Measurements from ENCODE around the gene ACKR3. TPM values are rescaled to one million over a fixed set of nuclear protein-coding genes. Genes with fewer than 3 reads are reported as not detected.

Gene ACKR3
- total RNA-seq, 1 donor from 2014 or later, result 1.8 TPM

DNA sequence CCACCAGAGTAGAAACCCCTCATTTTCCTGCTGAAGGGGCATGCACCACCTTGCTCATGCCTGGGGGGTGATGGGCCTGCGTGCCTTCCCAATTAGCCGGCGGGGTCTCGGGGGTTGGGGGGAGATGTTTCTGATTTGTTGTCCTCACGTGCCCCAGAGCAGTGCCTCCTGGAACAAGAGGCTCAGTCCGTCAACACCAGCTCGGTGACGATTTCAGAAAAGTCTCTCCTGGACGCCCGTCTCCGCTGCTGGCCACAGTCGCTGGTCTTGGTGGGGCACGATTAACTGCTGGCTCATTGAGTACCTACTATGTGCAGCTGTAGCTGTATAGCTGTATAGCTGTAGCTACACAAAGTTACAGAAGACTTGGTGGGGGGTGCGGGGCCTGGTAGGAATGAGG lies 4.4 kb downstream of the ACKR3 start:
- no peak overlapping the region for H3K4me3 Mint-ChIP-seq (ENCODE audit: low read depth)
- H3K27ac Mint-ChIP-seq, result no peak overlapping the region
- no peaks in the 10 kb centered on the region for H3K36me3 Mint-ChIP-seq (ENCODE audit: low read depth)
- intact Hi-C loops (cut with micrococcal nuclease), result no loop called here
- DNase-seq (ENCODE audit: low spot score), result no peak
- H3K27me3 Mint-ChIP-seq (ENCODE audit: low read depth), result no peaks in the 10 kb centered on the region
- H3K9me3 Mint-ChIP-seq, result no peaks in the 10 kb centered on the region
- peaks cover 10% of the 10 kb centered on the region for H3K4me1 Mint-ChIP-seq (ENCODE audit: low read depth)

DNA sequence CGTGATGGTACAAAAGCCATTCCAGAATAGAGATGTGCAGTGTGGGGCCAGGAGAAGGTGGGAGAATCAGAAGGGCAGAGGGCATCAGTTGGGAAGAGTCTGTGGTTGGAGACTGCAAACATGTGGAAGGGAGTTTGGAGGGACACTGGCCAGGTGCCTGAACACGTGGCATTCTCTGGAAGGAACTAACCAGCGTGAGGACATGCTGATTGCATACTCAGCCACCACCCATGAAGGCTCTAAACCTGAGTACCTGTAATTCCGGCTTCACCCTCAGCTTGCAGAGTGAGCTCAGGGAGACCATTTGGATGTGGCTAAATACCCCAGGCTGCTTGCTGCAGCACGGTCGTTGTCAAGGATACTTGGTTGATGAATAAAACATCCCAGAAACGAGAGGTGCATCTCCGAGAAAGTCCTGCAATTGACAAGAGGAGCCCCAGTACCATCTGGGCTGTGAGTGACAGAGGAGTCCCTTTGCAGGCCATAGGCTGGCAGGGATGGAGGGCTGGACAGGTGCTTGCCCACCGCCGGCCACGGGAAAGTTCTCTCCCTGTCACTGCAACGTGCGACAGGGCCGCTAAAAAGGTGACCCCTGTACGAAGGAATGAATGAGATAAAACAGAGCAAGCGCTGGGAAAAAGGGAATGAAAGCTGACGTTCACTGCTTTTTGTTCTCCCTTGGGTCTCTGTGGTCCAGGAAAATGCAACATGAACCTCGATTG lies 5.0 kb downstream of the ACKR3 start:
- no peaks in the 10 kb centered on the region for H3K36me3 Mint-ChIP-seq (ENCODE audit: low read depth)
- no peaks in the 10 kb centered on the region for H3K27me3 Mint-ChIP-seq (ENCODE audit: low read depth)
- H3K4me1 Mint-ChIP-seq (ENCODE audit: low read depth), result peaks cover 5% of the 10 kb centered on the region
- H3K27ac Mint-ChIP-seq, result no peak overlapping the region
- H3K4me3 Mint-ChIP-seq (ENCODE audit: low read depth), result no peak overlapping the region
- intact Hi-C loops (cut with micrococcal nuclease), result no loop called here
- DNase-seq (ENCODE audit: low spot score), result no peak
- no peaks in the 10 kb centered on the region for H3K9me3 Mint-ChIP-seq

GRCh38 chr2:236575510-236575909 lies 5.9 kb downstream of the ACKR3 start:
- no peaks in the 10 kb centered on the region for H3K27me3 Mint-ChIP-seq (ENCODE audit: low read depth)
- H3K4me3 Mint-ChIP-seq (ENCODE audit: low read depth), result no peak overlapping the region
- H3K36me3 Mint-ChIP-seq (ENCODE audit: low read depth), result no peaks in the 10 kb centered on the region
- DNase-seq (ENCODE audit: low spot score), result no peak
- intact Hi-C loops (cut with micrococcal nuclease), result no loop called here
- no peak overlapping the region for H3K27ac Mint-ChIP-seq
- H3K4me1 Mint-ChIP-seq (ENCODE audit: low read depth), result peaks cover 2% of the 10 kb centered on the region
- no peaks in the 10 kb centered on the region for H3K9me3 Mint-ChIP-seq

- intact Hi-C loops (cut with micrococcal nuclease), result no loop called here
- Mint-ChIP-seq H3K4me3 (ENCODE audit: low read depth) (no peak overlapping the region), H3K27ac (no peak overlapping the region), H3K4me1 (ENCODE audit: low read depth) (no peaks in the 10 kb centered on the region), H3K36me3 (ENCODE audit: low read depth) (no peaks in the 10 kb centered on the region), H3K9me3 (no peaks in the 10 kb centered on the region), H3K27me3 (ENCODE audit: low read depth) (no peaks in the 10 kb centered on the region)
- DNase-seq (ENCODE audit: low spot score), result no peak
Observed at GRCh38 chr2:236576087-236576486, 6.5 kb downstream of the ACKR3 start.

DNA sequence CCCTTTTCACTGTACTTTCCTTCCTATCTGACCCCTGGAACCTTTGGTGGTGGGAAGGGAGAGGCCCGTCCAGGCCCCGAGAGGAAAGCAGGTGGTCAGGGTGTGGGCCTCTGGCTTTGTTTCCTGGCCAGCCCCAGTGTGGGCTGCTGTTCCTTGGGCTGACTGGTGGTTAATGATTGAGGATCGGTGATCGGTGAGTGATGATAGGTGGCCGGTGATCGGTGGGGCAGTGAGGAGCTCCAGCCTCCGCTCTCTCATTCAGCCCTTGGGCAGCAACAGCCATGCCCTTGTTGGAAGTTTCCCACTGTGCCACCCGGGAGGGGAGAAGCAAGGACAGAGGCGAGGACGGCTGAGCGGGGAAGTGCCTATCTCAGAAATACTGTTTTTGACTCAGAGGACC lies 7.3 kb downstream of the ACKR3 start:
- Mint-ChIP-seq H3K27me3 (ENCODE audit: low read depth) (no peaks in the 10 kb centered on the region), H3K4me1 (ENCODE audit: low read depth) (no peaks in the 10 kb centered on the region), H3K4me3 (ENCODE audit: low read depth) (no peak overlapping the region), H3K27ac (no peak overlapping the region), H3K9me3 (no peaks in the 10 kb centered on the region), H3K36me3 (ENCODE audit: low read depth) (no peaks in the 10 kb centered on the region)
- intact Hi-C loops (cut with micrococcal nuclease), result no loop called here
- no peak for DNase-seq (ENCODE audit: low spot score)

DNA sequence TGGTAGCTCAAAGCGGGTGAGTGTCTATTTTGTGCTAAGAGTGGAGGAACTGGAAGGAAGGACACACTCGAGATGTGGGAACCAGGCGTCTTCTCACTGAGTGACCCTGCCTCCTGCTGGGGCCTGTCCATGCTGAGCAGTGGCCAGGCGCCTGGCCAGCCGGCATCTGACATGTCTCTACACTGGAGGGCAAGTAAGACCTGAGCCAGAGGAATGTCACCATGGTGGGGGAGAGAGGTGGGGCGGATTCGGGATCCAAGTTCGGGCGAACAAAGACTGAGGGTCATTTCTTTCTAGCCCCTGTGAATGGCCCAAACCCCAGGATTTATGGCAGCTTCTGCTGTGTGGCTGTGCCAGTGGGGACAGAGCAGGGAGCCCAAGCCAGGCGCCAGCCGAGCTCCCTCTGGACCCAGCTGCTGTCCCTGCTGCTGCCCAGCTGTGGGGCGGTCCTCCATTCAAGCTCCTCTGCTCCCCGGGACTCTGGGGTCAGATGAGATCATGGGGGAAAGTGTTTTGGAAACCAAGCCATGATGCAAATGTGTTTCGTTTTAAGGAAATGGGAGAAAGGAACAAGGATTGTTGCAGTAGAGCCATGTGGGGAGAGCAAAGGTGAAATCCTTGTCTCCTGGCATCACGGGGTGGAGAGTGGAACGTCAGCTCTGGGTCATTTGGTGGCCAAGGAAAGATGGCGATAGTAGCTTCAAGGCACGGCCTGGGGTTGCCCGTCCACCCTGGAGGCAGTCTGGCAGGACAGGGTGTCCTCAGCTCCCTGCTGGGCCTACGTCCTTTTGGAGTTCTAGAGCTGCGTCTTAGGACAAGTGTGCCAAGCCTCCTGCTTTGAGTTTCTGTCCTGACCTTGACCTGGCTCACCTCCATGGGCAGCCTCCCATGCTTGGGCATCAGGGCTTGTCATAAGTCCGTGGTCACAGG lies 8.1 kb downstream of the ACKR3 start:
- Mint-ChIP-seq H3K27me3 (ENCODE audit: low read depth) (no peaks in the 10 kb centered on the region), H3K27ac (no peak overlapping the region), H3K4me3 (ENCODE audit: low read depth) (no peak overlapping the region), H3K4me1 (ENCODE audit: low read depth) (no peaks in the 10 kb centered on the region), H3K36me3 (ENCODE audit: low read depth) (no peaks in the 10 kb centered on the region), H3K9me3 (no peaks in the 10 kb centered on the region)
- no peak for DNase-seq (ENCODE audit: low spot score)
- intact Hi-C loops (cut with micrococcal nuclease), result no loop called here

DNA sequence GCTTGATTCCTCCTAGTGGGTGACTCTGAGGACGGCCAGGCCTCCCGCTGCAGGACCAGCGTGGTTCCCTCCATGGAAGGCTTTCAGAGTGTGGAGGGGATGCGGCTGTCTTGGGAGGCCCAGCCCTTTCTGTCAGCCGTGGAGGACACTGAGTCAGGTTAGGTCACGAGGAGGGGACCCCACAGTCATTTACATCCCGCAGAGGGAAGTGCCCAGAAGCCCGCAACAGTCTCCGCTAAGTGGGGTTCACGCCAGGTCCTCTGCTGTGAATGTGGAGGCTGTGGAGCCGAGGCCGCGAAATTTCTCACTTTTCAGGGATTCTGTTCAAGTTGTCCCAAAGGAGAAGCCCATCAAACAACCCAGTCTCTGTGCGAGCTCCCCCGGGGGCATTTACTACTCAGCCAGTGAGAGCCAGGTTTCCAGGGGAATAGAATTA lies 8.8 kb downstream of the ACKR3 start:
- DNase-seq (ENCODE audit: low spot score), result no peak
- Mint-ChIP-seq H3K4me3 (ENCODE audit: low read depth) (no peak overlapping the region), H3K36me3 (ENCODE audit: low read depth) (no peaks in the 10 kb centered on the region), H3K27ac (no peak overlapping the region), H3K27me3 (ENCODE audit: low read depth) (no peaks in the 10 kb centered on the region), H3K4me1 (ENCODE audit: low read depth) (no peaks in the 10 kb centered on the region), H3K9me3 (no peaks in the 10 kb centered on the region)
- intact Hi-C loops (cut with micrococcal nuclease), result no loop called here

- H3K36me3 Mint-ChIP-seq (ENCODE audit: low read depth), result no peaks in the 10 kb centered on the region
- no peaks in the 10 kb centered on the region for H3K9me3 Mint-ChIP-seq
- H3K4me3 Mint-ChIP-seq (ENCODE audit: low read depth), result no peak overlapping the region
- DNase-seq (ENCODE audit: low spot score), result no peak
- no peaks in the 10 kb centered on the region for H3K27me3 Mint-ChIP-seq (ENCODE audit: low read depth)
- no peak overlapping the region for H3K27ac Mint-ChIP-seq
- intact Hi-C loops (cut with micrococcal nuclease), result no loop called here
- H3K4me1 Mint-ChIP-seq (ENCODE audit: low read depth), result no peaks in the 10 kb centered on the region
Observed at GRCh38 chr2:236579048-236579745, 9.6 kb downstream of the ACKR3 start.

GRCh38 chr2:236579746-236580315 lies 10.2 kb downstream of the ACKR3 start:
- intact Hi-C loops (cut with micrococcal nuclease), result no loop called here
- Mint-ChIP-seq H3K4me1 (ENCODE audit: low read depth) (no peaks in the 10 kb centered on the region), H3K36me3 (ENCODE audit: low read depth) (no peaks in the 10 kb centered on the region), H3K9me3 (no peaks in the 10 kb centered on the region), H3K27ac (no peak overlapping the region), H3K27me3 (ENCODE audit: low read depth) (no peaks in the 10 kb centered on the region), H3K4me3 (ENCODE audit: low read depth) (no peak overlapping the region)
- DNase-seq (ENCODE audit: low spot score), result no peak

GRCh38 chr2:236580746-236581355 lies 11.2 kb downstream of the ACKR3 start:
- no peaks in the 10 kb centered on the region for H3K9me3 Mint-ChIP-seq
- no peak overlapping the region for H3K27ac Mint-ChIP-seq
- no peaks in the 10 kb centered on the region for H3K4me1 Mint-ChIP-seq (ENCODE audit: low read depth)
- intact Hi-C loops (cut with micrococcal nuclease), result no loop called here
- H3K4me3 Mint-ChIP-seq (ENCODE audit: low read depth), result no peak overlapping the region
- no peak for DNase-seq (ENCODE audit: low spot score)
- H3K27me3 Mint-ChIP-seq (ENCODE audit: low read depth), result no peaks in the 10 kb centered on the region
- no peaks in the 10 kb centered on the region for H3K36me3 Mint-ChIP-seq (ENCODE audit: low read depth)

- H3K27me3 Mint-ChIP-seq (ENCODE audit: low read depth), result no peaks in the 10 kb centered on the region
- H3K4me3 Mint-ChIP-seq (ENCODE audit: low read depth), result no peak overlapping the region
- H3K9me3 Mint-ChIP-seq, result no peaks in the 10 kb centered on the region
- H3K27ac Mint-ChIP-seq, result no peak overlapping the region
- no peak for DNase-seq (ENCODE audit: low spot score)
- intact Hi-C loops (cut with micrococcal nuclease), result no loop called here
- H3K36me3 Mint-ChIP-seq (ENCODE audit: low read depth), result no peaks in the 10 kb centered on the region
- H3K4me1 Mint-ChIP-seq (ENCODE audit: low read depth), result no peaks in the 10 kb centered on the region
Observed at GRCh38 chr2:236581546-236581945, 11.9 kb downstream of the ACKR3 start.

DNA sequence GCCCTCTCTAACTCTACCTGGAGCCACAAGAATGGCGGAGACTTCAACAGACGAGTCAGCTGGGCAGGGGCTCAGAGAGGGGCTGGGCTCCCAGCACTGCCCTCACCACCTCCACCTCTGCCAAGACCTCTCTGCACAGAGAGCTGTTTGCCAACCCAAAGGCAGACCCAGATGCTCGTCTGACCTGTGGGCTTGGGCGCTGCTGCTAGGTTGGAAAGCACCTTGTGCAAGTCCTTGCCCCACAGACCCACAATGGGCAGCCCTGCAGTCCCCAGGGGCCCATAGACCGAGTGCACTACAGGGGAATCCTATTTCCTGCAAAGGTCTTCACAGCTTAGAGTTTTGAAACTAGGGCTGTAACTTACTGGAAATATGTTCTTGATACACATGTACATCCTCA lies 13.3 kb downstream of the ACKR3 start:
- H3K36me3 Mint-ChIP-seq (ENCODE audit: low read depth), result no peaks in the 10 kb centered on the region
- no peaks in the 10 kb centered on the region for H3K27me3 Mint-ChIP-seq (ENCODE audit: low read depth)
- H3K27ac Mint-ChIP-seq, result no peak overlapping the region

More for the DNA sequence above, 13.3 kb downstream of the ACKR3 start:
- Mint-ChIP-seq H3K9me3 (no peaks in the 10 kb centered on the region), H3K4me1 (ENCODE audit: low read depth) (no peaks in the 10 kb centered on the region), H3K4me3 (ENCODE audit: low read depth) (no peak overlapping the region)
- intact Hi-C loops (cut with micrococcal nuclease), result no loop called here
- no peak for DNase-seq (ENCODE audit: low spot score)

Data from activated T-helper 2 cell treated with anti-CD3 and anti-CD28 coated beads, Interferon-gamma antibody, Interleukin-2, Interleukin-4, amounts not matched to agents 10 μg/mL and 5 μg/mL and 100 μg/mL, durations not matched to agents 14 hours and 24 hours and 36 hours (primary cell).